Measurements from ENCODE around the gene PKN3.

The PKN3 gene

DNA sequence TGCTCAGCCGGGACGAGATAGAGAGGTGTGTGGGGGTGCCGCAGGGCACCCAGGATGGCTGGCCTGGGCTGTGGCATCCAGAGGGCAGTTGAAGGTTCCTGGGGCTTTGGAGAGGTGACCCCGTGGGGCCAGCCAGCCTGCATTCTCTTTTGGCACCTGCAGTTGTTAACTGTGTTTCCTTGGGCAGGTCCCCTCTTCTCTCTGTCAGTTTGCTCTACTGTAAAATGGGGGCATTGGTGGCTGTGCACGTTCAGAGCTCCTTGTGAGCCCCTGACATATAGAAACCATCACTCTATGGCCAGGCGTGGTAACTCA is 13.1 kb downstream of the PKN3 start:
- FAIRE-seq (no peak), DNase-seq (ENCODE audit: insufficient read length, low spot score) (no peak)

DNA sequence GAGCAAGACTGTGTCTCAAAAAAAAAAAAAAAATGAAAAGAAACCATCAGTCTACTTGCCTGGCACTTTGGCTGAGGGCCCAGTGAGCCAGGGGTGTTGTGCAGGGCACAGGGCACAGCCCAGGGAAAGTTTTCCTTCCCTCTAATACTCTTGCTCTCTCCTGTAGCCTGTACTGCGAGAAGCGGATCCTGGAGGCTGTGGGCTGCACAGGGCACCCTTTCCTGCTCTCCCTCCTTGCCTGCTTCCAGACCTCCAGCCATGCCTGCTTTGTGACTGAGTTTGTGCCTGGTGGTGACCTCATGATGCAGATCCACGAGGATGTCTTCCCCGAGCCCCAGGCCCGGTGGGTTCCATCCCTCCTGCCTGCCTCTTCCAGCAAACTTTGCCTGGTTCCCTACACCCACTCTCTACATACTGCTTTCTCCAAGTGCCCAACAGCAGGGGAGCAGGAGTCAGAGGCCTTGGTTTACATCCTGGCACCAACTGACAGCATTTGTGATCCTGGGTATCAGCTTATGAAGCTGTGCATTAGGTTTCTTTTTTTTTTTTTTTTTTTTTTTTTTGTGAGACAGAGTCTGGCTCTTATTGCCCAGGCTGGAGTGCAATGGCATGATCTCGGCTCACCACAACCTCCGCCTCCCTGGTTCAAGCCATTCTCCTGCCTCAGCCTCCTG is 14.4 kb downstream of the PKN3 start:
- DNase-seq (ENCODE audit: insufficient read length, low spot score) = no peak
- no peak for FAIRE-seq

DNA sequence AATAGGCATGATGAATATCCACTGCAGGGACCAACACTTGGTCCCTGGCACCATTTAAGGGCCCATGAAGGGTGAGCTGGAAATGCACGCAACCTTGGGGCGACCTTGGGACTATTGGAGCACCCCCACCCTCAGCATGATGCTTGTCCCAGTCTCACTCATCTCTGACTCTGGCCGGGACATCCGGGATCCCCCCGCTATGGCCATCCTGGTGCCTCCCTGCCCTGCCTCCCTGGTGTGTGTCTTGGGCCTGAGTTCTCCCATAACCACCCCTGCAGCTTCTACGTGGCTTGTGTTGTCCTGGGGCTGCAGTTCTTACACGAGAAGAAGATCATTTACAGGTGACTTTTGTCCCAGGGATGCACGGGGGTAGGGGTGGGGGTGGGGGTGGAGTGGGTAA is 15.7 kb downstream of the PKN3 start:
- FAIRE-seq = no peak
- no peak for DNase-seq (ENCODE audit: insufficient read length, low spot score)

DNA sequence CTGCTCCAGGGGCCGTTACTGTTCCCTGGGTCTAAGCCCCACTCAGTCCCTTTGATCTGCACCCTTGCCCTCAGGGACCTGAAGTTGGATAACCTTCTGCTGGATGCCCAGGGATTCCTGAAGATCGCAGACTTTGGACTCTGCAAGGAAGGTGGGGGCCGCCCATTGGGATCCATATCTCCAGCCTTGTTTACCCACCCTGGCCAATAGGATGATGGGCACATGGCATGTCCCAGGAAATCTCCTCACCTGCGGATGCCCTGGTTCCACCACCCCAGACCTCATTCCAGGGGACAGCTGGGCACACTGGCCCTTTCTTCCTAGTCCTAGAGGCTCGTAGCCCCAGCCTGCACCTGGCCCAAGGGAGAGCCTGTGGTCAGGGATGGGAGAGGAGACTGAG is 16.2 kb downstream of the PKN3 start:
- FAIRE-seq (no peak), DNase-seq (ENCODE audit: insufficient read length, low spot score) (no peak)

DNA sequence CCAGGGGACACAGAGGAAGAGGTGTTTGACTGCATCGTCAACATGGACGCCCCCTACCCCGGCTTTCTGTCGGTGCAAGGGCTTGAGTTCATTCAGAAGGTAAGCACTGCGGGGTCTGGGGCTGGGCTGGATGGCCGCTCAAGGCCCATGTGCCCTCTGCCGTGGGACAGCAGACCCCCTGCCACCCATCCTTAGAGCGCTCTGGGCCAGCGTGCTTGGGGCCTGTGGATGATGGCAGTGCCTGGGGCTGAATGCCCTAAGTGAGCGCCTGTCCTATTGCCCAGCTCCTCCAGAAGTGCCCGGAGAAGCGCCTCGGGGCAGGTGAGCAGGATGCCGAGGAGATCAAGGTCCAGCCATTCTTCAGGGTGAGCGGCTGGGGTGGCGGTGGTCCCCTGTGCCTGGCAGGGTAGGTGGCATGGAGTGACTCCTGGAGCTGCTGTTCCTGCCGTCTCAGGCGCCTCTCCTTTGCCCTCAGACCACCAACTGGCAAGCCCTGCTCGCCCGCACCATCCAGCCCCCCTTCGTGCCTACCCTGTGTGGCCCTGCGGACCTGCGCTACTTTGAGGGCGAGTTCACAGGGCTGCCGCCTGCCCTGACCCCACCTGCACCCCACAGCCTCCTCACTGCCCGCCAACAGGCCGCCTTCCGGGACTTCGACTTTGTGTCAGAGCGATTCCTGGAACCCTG is 17.8 kb downstream of the PKN3 start:
- DNase-seq (ENCODE audit: insufficient read length, low spot score) (no peak), FAIRE-seq (no peak)

DNA sequence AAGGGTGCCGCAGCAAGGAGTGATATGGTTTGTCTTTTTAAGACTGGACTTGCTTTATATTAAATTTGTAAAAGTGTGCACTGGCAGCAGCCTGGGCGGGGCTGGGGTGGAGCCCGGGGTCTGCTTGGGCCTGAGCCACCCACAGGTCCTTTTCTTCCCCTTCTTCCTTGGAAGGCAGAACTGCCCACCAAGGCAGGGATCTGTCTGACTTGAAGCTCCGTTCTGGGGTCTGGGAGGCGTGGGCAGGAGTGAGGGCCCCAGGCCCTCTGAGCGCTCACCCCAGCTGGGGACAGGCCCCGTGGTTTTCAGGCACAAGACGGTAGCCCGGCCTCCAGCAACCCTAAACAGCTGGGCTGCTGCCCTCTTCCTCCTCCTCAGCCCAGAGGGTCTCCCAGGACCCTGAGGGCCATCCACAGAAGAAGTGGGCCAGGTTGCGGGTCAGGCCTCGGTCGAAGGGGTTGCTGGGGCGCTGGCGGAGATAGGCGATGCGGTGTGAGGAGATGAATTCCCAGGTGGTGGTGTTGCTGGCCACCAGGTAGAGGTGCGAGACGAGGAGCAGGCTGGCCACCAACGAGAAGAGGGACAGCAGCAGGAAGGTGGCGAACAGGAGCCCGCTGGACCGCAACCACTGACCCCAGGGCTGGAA is 18.7 kb downstream of the PKN3 start:
- DNase-seq (ENCODE audit: insufficient read length, low spot score) (no peak), FAIRE-seq (no peak)

DNA sequence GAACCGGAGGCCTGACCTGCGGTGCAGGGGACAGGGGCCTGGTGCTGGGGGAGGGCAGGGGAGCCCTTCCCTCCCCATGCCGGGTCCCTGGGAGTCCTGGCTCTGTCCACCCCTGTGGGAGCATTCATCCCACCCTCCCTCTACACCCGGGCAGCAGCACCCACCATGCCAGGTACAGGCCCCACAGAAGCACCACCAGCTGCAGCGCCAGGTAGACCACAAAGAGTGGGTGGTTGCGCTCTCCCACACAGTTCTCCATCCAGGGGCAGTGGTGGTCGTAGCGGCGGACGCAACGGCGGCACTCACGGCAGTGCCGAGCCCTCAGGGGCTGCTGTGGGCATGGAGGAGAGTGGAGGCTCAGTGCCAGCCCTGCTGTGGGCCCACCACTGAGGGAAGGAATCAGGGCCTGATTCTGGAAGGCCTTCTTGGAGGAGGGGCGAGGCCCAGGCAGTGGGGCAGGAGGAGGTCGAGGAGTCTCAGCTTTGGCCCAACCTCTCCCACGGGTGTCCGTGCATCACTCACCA is 19.2 kb downstream of the PKN3 start:
- DNase-seq (ENCODE audit: insufficient read length, low spot score) (no peak), FAIRE-seq (no peak)

DNA sequence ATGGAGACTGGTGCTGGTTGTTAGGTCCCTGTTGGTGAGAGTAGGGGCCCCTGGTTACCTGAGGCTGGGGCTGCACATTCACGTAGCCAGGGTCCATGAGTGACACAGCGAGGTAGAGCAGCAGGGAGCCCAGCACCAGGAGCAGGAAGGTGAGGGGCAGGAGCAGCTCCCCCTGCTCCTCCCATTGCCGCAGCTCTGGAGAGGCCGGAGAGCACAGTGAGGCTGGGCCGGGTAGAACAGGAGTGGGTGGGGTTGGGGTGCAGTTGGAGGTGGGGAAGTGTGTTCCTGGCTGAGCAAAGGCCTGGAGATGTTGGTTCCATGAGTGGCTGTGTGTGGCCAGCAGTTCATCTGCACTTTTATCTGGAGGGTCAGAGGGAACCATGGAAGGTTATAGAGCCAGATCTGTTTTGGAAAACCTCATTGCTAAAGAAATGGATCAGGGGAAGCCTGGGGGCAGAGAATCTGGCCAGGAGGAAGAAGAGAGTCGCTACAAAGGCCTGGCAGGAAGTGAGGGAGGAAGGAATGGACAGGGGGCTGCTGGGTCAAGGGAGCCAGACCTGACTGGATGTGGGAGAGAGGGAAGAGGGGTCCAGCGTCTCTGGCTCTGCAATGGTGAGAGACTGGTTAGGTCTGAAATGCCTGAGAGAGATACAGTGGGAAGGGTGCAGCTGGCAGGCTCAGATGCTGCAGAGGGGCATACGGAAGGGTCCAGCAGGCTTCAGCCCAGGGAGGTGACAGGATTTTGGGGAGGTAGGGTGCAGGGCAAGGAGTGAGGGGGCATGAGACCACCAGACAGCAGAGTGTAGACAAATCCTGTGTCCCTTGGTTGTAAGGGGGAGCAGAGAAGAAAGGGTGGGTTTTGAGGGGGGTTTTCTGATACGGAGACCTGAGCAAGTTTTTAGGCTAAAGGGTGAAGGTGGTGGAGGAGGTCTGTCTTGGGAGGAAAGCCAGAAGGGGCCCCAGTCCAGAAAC is 20.4 kb downstream of the PKN3 start:
- FAIRE-seq = no peak

DNA sequence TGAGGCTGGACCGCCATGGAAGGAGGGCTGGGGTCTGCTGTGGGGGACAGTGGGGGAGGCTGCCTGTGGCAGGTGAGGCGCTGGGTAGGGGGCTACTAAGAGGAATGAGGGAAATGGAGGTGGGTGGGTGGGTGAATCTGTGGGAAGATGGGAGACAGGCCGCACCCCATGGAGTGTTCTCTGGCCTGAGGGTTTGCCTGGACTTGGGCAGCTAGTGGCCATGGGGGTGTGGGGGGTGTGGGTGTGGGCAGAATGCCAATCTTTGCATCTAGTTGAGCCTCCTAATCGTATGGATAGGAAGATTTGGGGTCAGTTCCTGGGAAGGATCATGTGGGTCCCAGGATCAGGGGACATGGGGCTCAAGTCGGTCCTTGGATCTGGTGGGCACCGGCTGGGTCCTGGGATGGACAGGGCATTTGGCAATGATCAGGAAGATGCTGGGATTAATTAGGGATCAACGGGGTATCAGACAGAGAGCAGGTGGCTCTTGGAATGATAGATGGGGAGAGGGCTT is 21.1 kb downstream of the PKN3 start:
- DNase-seq (ENCODE audit: insufficient read length, low spot score) (no peak), FAIRE-seq (no peak)

More for the DNA sequence above, 20.4 kb downstream of the PKN3 start:
- DNase-seq (ENCODE audit: insufficient read length, low spot score) = no peak

DNA sequence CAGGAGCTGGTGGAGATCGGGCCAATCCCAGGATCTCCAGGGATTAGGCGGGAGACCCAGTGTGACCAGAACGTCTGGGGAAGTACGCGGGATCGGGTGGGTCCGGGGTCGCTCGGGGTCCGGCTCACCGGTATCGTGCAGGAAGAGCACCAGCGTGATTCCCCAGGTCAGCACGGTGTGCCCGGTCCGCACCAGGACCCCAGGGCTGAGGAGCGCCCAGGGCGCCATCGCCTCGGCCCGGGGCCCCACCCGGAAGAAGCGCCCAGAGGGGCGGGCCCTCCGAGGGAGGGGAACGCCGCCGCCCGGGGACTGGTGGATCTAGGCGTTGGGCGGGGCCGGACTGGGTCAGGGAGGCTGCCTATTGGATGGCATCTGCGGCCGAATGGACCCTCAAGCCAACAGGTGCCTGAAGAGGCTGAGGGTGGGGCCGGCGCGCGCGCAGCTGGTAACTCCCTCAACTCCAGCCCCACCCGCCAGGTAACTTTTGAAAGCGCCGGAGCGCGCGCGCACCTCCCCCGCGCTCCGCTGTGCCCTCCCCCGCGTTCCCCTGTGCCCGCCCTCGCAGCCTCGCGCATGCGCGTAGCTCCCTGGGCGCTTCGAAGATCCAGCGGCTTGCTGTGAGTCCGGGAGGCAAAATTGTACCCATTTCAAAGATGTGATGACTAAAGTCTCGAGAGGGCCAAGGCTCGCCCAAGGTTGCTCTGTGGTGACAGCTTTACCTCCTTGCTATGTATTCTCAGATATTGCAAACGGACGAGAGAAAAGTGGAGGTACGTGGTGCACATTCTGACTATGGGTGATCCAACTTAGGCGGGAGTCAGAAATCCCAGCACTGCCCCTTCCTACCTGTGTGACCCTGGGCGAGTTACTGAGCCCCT is 21.8 kb downstream of the PKN3 start, which contains the start of gene ZDHHC12:
Gene ZDHHC12 (minus strand): TSS at position 262 of the 878 bp plus-strand sequence. CDS start 34 bp downstream, at position 228.
- FAIRE-seq (peak; percentile 98), DNase-seq (ENCODE audit: insufficient read length, low spot score) (peak; percentile 100)

DNA sequence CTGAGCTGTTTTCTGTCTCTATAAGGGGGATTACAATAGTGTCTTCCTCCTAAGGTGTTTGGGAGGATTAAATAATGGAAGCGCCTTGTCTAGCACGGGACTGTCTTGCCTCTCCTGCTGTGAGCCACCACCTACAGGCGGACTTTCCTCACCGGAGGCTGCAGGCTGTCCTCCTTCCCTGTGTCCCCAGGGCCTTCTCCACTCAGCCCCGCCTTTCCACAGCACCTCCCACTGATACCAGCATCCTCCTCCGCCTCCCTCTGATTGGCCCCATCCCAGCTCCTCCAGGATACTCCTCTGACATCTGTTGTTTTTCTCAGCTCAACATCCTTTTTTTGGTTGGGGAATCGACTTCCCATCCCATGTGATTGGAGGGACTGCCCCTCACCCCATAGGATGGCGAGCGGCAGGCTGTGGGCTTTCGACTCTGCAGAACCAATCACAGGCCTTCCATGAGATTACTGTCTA is 22.5 kb downstream of the PKN3 start:
- FAIRE-seq = no peak

DNA sequence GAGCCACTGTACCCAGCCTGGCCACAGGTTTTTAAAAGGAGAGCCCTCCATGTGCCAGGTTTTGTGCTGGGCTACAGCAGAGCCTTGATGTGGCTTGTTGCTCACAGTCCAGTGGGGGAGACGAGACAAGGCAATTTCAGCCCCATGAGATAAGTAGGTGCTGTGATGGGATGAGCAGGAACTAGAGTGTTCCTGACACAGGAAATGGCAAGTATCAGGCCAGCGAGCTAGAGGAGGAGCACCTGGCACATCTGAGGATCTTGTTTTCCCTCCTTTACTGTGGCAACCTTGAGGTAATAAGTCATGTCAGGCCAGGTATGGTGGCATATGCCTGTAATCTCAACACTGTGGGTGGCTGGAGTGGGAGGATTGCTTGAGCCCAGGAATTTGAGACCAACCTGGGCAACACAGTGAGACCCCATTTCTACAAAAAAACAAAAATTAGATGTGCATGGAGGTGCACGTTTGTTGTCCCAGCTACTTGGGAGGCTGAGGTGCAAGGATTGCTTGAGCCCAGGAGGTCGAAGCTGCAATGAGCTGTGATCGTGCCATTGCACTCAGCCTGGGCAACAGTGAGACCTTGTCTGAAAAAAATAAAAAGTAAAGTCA is 25.4 kb downstream of the PKN3 start:
- no peak for FAIRE-seq
- DNase-seq (ENCODE audit: insufficient read length, low spot score) = no peak

More for the DNA sequence above, 22.5 kb downstream of the PKN3 start:
- DNase-seq (ENCODE audit: insufficient read length, low spot score) = peak; percentile 64

DNA sequence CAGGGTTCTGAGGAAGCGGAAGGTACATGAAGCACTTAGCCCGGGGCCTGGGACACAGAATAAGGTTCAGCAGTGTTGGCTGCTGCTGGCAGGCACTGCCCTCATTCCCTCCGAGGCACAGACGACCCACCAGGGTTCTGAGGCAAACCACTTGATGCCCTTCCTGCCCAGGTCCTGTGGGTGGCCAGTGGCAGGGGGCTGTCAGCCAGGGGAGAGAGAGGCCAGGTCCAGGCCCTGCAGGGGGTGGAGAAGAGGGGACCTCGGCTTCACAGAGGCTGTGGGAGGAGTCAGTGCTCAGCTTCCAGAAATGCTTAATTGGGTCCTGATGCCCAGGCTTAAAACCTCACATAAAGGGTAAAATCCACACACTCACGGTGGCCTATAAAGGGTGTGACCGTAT is 26.0 kb downstream of the PKN3 start:
- FAIRE-seq (no peak), DNase-seq (ENCODE audit: insufficient read length, low spot score) (no peak)

DNA sequence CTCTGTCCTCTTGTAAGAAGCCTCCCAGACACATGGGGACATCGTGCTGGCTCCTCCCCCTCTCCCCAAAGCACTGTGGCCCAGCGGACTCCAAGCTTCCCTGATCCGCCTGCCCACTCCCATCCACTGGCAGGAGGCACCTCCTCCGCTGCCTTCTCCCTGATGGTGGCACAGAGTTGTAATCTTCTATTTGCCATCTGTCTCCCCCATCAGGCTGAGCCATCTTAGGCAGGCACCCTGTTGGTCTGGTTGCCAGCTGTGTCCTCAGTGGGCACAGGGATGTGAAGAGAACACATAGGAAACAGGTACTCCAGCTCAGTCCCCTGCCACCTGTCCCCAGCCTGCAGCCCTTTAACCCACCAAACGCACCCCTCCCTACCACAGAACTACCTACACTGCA is 27.0 kb downstream of the PKN3 start:
- DNase-seq (ENCODE audit: insufficient read length, low spot score) (no peak), FAIRE-seq (no peak)

DNA sequence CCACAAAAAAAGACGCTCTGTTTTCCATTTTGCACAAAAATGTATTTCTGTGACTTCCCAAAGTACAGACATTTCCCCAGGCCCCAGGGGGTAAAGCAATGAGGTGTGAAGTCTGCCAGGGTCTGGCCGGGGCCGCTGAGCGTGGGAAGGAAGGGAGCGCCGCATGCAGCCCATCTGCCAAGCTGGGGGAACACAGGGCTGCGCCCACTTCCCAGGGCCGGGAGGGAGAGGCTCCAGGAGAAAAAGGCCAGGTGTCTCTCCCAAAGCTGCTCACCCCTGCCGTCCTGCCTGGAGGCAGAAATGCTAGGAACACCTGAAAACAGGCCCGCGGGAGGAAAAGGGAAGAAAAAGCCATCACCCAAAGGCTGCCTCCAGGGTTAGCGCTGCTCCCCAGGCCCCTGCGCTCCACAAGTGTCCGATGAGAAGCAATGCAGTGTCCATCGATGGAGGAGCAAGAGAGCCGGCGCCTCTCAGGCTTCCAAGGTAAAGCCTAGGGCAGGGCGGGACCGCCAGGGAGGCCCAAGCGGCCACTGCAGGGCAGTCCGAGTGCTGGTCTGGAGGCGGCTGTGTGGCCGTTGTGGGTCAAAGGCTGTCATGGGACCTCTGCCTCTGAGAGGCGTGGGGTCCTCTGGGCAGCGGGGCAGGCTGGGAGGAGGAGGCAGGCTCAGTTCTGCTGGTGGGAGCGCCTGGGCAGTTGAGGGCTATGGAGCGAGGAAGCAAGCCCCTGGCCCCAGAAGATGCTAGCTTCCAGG is 27.6 kb downstream of the PKN3 start:
- FAIRE-seq = no peak
- no peak for DNase-seq (ENCODE audit: insufficient read length, low spot score)

DNA sequence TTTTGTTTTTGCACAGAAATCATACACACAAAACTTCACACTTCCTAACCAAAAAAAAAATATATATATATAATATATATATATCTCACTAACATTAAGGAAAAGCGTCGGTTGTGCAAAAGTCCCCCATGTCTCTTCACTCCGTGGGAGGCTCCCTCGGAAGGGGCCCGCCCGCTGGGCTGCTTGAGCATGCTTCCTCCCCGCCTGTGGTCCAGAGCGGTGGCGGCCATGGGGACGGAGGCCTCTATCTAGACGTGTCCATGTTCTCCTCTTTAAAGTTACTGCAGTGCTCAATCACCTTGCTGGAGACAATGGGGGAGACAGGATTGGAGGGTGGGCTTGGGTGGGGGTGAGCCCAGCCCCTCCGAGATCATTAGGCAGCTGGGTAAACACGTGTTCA is 28.8 kb downstream of the PKN3 start:
- DNase-seq (ENCODE audit: insufficient read length, low spot score) = no peak
- FAIRE-seq = no peak

DNA sequence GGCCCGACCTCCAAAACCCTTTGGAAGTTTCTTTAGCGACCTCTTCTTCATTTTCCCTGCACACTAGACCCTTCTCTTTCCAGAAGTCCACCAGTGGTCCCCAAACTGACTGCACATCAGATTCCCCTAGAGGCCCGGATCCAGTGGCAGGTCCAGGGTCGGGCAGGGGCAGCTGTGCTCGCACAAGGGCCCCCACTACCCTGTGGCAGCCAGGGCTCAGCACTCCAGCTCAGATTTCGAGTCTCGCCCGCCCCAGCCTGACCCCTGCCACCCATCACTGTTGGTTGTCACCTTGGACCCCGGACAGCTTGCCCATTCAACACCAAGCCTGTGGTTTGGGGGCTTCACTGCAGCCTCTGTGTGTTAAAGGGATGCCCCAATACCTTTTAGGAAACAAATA is 29.4 kb downstream of the PKN3 start:
- no peak for DNase-seq (ENCODE audit: insufficient read length, low spot score)
- FAIRE-seq = no peak

DNA sequence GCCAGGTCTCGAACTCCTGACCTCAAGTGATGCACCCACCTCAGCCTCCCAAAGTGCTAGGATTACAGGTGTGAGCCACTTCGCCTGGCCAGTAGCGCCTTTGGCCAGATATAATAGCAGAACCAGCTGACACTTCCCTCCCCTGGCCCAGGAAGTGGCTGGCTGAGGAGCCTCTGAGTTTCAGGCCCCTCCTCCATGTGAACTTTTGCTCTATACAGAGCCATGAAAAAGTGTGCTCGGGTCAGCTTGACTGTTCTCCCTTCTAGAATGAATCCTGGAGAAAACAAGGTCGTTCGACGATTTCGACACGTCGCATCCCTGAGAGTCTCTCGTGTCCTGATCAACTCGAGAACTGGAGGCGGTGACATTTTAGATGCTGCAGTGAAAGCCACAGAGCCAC is 30.3 kb downstream of the PKN3 start:
- DNase-seq (ENCODE audit: insufficient read length, low spot score) (no peak), FAIRE-seq (no peak)

All from GM19239 (cell line).